NT2/D1 (cell line): ENCODE measurements around the gene TRIM72.

Experiments
- DNase-seq: peaks from one replicate; pipeline ENCODE4 v3.0.0-alpha.2; 2011; ENCODE audit warnings: low read depth, low spot score
- H3K27me3 ChIP-seq: 2 replicates; pipeline ENCODE4 v1.6.0; 2011; ENCODE audit warnings: mild to moderate bottlenecking; ENCODE audit not compliant: insufficient read length, insufficient read depth
- H3K36me3 ChIP-seq: 2 replicates; pipeline ENCODE4 v1.6.1; 2011; ENCODE audit warnings: mild to moderate bottlenecking, low read length, mixed read lengths; ENCODE audit not compliant: insufficient read depth, insufficient read length
- H3K4me1 ChIP-seq: 2 replicates; pipeline ENCODE4 v1.5.1; 2011; ENCODE audit not compliant: insufficient read depth, insufficient read length
- H3K4me3 ChIP-seq: 2 replicates; pipeline ENCODE4 v1.5.1; 2011; ENCODE audit warnings: low read depth; ENCODE audit not compliant: insufficient read length
- H3K9ac ChIP-seq: 2 replicates; pipeline ENCODE4 v1.6.0; 2011; ENCODE audit warnings: low read depth; ENCODE audit not compliant: insufficient read length
- H3K9me3 ChIP-seq: 2 replicates; pipeline ENCODE4 v1.5.1; 2011; ENCODE audit warnings: mild to moderate bottlenecking, low read length; ENCODE audit not compliant: insufficient read depth
- SUZ12 ChIP-seq: IDR thresholded peaks from 2 replicates; pipeline ENCODE4 v1.6.1; 2011; ENCODE audit not compliant: insufficient read length, insufficient read depth; ENCODE audit errors: extremely low read depth
- YY1 ChIP-seq: IDR thresholded peaks from 2 replicates; pipeline ENCODE4 v1.6.1; 2011; ENCODE audit not compliant: insufficient read length, insufficient read depth
- ZNF274 ChIP-seq: IDR thresholded peaks from 2 replicates; pipeline ENCODE4 v1.6.1; 2011; ENCODE audit warnings: mild to moderate bottlenecking, low read depth, low read length

TRIM72 gene

GRCh38 chr16:31206776-31207175 lies 7.1 kb upstream of the TRIM72 start:
- TF ChIP-seq YY1 (no peak), ZNF274 (no peak), SUZ12 (no peak)
- H3K4me1 ChIP-seq = peaks cover 6% of the 10 kb centered on the region
- DNase-seq = no peak
- H3K9ac ChIP-seq = no peak overlapping the region
- H3K36me3 ChIP-seq = no peaks in the 10 kb centered on the region
- H3K4me3 ChIP-seq = no peak overlapping the region
- peaks cover 10% of the 10 kb centered on the region for H3K27me3 ChIP-seq
- H3K9me3 ChIP-seq = no peaks in the 10 kb centered on the region

- H3K9ac ChIP-seq = no peak overlapping the region
These were observed 577 bp upstream of the TRIM72 start for GRCh38 chr16:31213342-31213741.

GRCh38 chr16:31214708-31215286 lies 878 bp downstream of the TRIM72 start:
- no peaks in the 10 kb centered on the region for H3K9me3 ChIP-seq
- H3K4me1 ChIP-seq = peaks cover 26% of the 10 kb centered on the region
- H3K36me3 ChIP-seq = no peaks in the 10 kb centered on the region
- H3K9ac ChIP-seq = peak overlapping the region; percentile 87
- no peak for DNase-seq
- TF ChIP-seq ZNF274 (no peak), SUZ12 (peak; percentile 45)
- peaks cover 50% of the 10 kb centered on the region for H3K27me3 ChIP-seq
- H3K4me3 ChIP-seq = peak overlapping the region; percentile 65

More at GRCh38 chr16:31213342-31213741, 577 bp upstream of the TRIM72 start:
- TF ChIP-seq ZNF274 = no peak
- no peak for TF ChIP-seq YY1
- TF ChIP-seq SUZ12 = no peak
- no peak for DNase-seq
- Histone ChIP-seq H3K36me3 (no peaks in the 10 kb centered on the region), H3K4me1 (peaks cover 26% of the 10 kb centered on the region), H3K4me3 (no peak overlapping the region), H3K27me3 (peaks cover 50% of the 10 kb centered on the region), H3K9me3 (no peaks in the 10 kb centered on the region)

GRCh38 chr16:31215287-31216162 lies 1.6 kb downstream of the TRIM72 start:
- H3K36me3 ChIP-seq = no peaks in the 10 kb centered on the region
- no peaks in the 10 kb centered on the region for H3K9me3 ChIP-seq
- peaks cover 26% of the 10 kb centered on the region for H3K4me1 ChIP-seq
- TF ChIP-seq YY1 = no peak
- TF ChIP-seq ZNF274 = no peak
- TF ChIP-seq SUZ12 = no peak
- peak overlapping the region; percentile 87 for H3K9ac ChIP-seq
- H3K27me3 ChIP-seq = peaks cover 50% of the 10 kb centered on the region
- peak; percentile 61 for DNase-seq
- H3K4me3 ChIP-seq = peak overlapping the region; percentile 65

- no peaks in the 10 kb centered on the region for H3K36me3 ChIP-seq
- H3K4me1 ChIP-seq = peaks cover 26% of the 10 kb centered on the region
- peak within 1 kb of the TSS; percentile 65 for H3K4me3 ChIP-seq
- H3K9me3 ChIP-seq = no peaks in the 10 kb centered on the region
- no peak for DNase-seq
- H3K27me3 ChIP-seq = peaks cover 59% of the 10 kb centered on the region
- H3K9ac ChIP-seq = peak within 1 kb of the TSS; percentile 81
- no peak for TF ChIP-seq YY1
- TF ChIP-seq ZNF274 = no peak
- TF ChIP-seq SUZ12 = no peak
These were observed 2.7 kb downstream of the TRIM72 start, which contains the start of gene PYDC1 for GRCh38 chr16:31216422-31217135. PYDC1 (minus strand) TSS chr16:31217135; CDS start chr16:31217028, 107 bp downstream.

GRCh38 chr16:31217136-31217530 lies 3.2 kb downstream of the TRIM72 start:
- peaks cover 26% of the 10 kb centered on the region for H3K4me1 ChIP-seq
- H3K4me3 ChIP-seq = no peak overlapping the region
- TF ChIP-seq ZNF274 = no peak
- TF ChIP-seq YY1 = no peak
- TF ChIP-seq SUZ12 = no peak
- no peak for DNase-seq
- peaks cover 63% of the 10 kb centered on the region for H3K27me3 ChIP-seq
- H3K36me3 ChIP-seq = no peaks in the 10 kb centered on the region
- H3K9me3 ChIP-seq = no peaks in the 10 kb centered on the region
- H3K9ac ChIP-seq = no peak overlapping the region
